ENCODE data around the gene LEPROT. TPM values are rescaled to one million over a fixed set of nuclear protein-coding genes. Genes with fewer than 3 reads are reported as not detected.

Gene LEPROT
- total RNA-seq, 4 donors from 2014 or later, result 18.4 to 91.9 (median 68.6) TPM

GRCh38 chr1:65483993-65484754, 63.7 kb downstream of the LEPROT start:
- no peak for DNase-seq
- H3K9me3 ChIP-seq, result no peaks in the 10 kb centered on the region
- no peaks in the 10 kb centered on the region for H3K36me3 ChIP-seq
- H3K4me1 ChIP-seq, result no peaks in the 10 kb centered on the region
- H3K27ac ChIP-seq, result no peak overlapping the region
- intact Hi-C loops (cut with DNase I; ENCODE audit: low total_unique reads), result no loop called here
- no peak overlapping the region for H3K4me3 ChIP-seq
- TF ChIP-seq POLR2A (IDR thresholded peaks at IDR 0.05) (no peak), CTCF (IDR thresholded peaks at IDR 0.05) (no peak)
- no peaks in the 10 kb centered on the region for H3K27me3 ChIP-seq

Small RNAs within 50 kb of the gene (small RNA-seq; reads per million reads assigned to genes)
- gene RNU2-15P, result not detected

Other genes starting within 250 kb of the LEPROT start
- gene DNAJC6, start 111.1 kb upstream of the LEPROT start, total RNA-seq, result 10 to 100 TPM in 1 of 4 donors, 1 to 10 TPM in 3; 3.1 to 11.3 (median 4.2) TPM
- 10 to 100 TPM; 55.0 to 87.0 (median 57.9) TPM for gene LEPR, start within 50 bp of the LEPROT start, total RNA-seq

Measured in uterus (tissue), 4 donors.